Hepatocyte (in vitro differentiated cells): Measurements from ENCODE around the gene ANKRD10.

ENCODE experiments used
- EZH2 ChIP-seq: fragments of 200-600 bp; sonication (generic); IDR thresholded peaks from 2 replicates; pipeline ENCODE4 v1.6.1; 2016; ENCODE audit warnings: antibody characterized with exemption, mild to moderate bottlenecking, borderline replicate concordance
- TF ChIP-seq, protein P1 (sequence below): fragments of 200-600 bp; sonication (generic); IDR thresholded peaks from 2 replicates; pipeline ENCODE4 v1.5.1; 2016; ENCODE audit warnings: antibody characterized with exemption, mild to moderate bottlenecking; ENCODE audit not compliant: poor library complexity

DNA sequence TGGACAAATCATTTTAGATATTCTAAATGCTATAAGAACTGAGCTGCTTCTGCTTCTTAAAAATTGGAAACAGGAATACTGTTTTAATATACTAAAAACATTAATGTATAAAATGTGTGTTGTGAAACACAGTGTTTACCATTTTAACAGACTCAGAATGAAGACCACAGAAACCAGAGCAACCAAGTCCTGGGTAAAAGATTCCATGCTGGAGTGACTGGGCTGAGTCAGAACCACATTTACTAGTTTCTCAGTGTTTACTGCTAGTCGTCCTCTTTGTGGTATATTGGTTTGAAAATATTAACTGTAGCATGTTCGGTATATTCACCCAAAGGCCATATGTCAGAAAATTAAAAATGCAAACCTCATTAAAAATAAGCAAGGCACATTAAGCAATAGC is 31.9 kb downstream of the ANKRD10 start:
- TF ChIP-seq, protein P1, sequence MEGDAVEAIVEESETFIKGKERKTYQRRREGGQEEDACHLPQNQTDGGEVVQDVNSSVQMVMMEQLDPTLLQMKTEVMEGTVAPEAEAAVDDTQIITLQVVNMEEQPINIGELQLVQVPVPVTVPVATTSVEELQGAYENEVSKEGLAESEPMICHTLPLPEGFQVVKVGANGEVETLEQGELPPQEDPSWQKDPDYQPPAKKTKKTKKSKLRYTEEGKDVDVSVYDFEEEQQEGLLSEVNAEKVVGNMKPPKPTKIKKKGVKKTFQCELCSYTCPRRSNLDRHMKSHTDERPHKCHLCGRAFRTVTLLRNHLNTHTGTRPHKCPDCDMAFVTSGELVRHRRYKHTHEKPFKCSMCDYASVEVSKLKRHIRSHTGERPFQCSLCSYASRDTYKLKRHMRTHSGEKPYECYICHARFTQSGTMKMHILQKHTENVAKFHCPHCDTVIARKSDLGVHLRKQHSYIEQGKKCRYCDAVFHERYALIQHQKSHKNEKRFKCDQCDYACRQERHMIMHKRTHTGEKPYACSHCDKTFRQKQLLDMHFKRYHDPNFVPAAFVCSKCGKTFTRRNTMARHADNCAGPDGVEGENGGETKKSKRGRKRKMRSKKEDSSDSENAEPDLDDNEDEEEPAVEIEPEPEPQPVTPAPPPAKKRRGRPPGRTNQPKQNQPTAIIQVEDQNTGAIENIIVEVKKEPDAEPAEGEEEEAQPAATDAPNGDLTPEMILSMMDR, result no peak
- no peak for TF ChIP-seq EZH2
